ENCODE measurements around the gene AZIN2. TPM values are rescaled to one million over a fixed set of nuclear protein-coding genes. Genes with fewer than 3 reads are reported as not detected.

AZIN2 gene
- total and polyA plus RNA-seq, 9 of the 15 experiments (the other 6 are each of a cell fraction or from before 2014, with no cell fraction given): 0.06 to 0.91 (median 0.42) TPM; not detected in 2

GRCh38 chr1:33082575-33083108 is 1.7 kb downstream of the AZIN2 start:
- peaks cover 5% of the 10 kb centered on the region for H3K9me1 ChIP-seq (ENCODE audit: control insufficient read depth, insufficient read depth, low read length)
- no peaks in the 10 kb centered on the region for H3K79me2 ChIP-seq (ENCODE audit: control insufficient read depth, insufficient read depth, low read length)
- POLR2A ChIA-PET: interaction anchor here (1.4 to 1.5 kb wide), 2 partner anchors 10 to 67 kb away, joined by 4 to 6 read pairs; no protein-coding TSS in a partner anchor
- no peaks in the 10 kb centered on the region for H3K9me3 ChIP-seq (replicated peaks; ENCODE audit: control insufficient read depth, insufficient read depth, low read depth, low read length)
- H3K9ac ChIP-seq (ENCODE audit: insufficient read depth in 1 of 2, low read depth in 2 of 2, low read length in 2 of 2): no peak overlapping the region
- CTCF ChIA-PET (ENCODE audit: low intra/inter-chr PET ratio): no interaction called here
- H4K20me1 ChIP-seq (replicated peaks; ENCODE audit: control insufficient read depth, insufficient read depth, low read length): peaks cover 26% of the 10 kb centered on the region
- 5% methylated on average over 6 of the region's 6 CpGs for WGBS (ENCODE audit: insufficient coverage, low coverage, missing lambda C conversion rate)
- H3K36me3 ChIP-seq (ENCODE audit: control insufficient read depth, insufficient read depth, low read length): no peaks in the 10 kb centered on the region
- H2AFZ ChIP-seq (ENCODE audit: low read depth, low read length): no peak overlapping the region
- peaks cover 14% of the 10 kb centered on the region in 2 experiments; a peak in 4 of 5 replicates for H3K4me1 ChIP-seq (replicated peaks in 1 of 2; ENCODE audit: control insufficient read depth in 2 of 2, insufficient read depth in 2 of 2, low read length in 2 of 2)
- DNase-seq (ENCODE audit: extremely low read depth in 1 of 4, low spot score in 3 of 4) (no peak), ATAC-seq (no peak), FAIRE-seq (no peak)
- H3K4me3 ChIP-seq: no peak overlapping the region
- in situ Hi-C loops (cut with MboI) (no loop called here), intact Hi-C loops (cut with micrococcal nuclease) (loop anchor here (10.0 kb wide), 1 partner anchor 558 kb away; no protein-coding TSS in a partner anchor)
- no TSS peak for BruUV-seq (replicated peaks)
- H3K4me2 ChIP-seq (ENCODE audit: insufficient read depth, low read length): no peak overlapping the region
- peaks cover 19 to 44% of the 10 kb centered on the region in 2 experiments; a peak in 4 of 5 replicates for H3K27me3 ChIP-seq (ENCODE audit: control insufficient read depth in 2 of 2, insufficient read depth in 2 of 2, low read length in 2 of 2)
- H3K27ac ChIP-seq (ENCODE audit: extremely low read depth, low read depth, low read length): no peak overlapping the region
- TF ChIP-seq SREBF2 (CRISPR knock-in tag; IDR thresholded peaks at IDR 0.05) (no peak), PHB2 (IDR thresholded peaks at IDR 0.05; ENCODE audit: low read depth) (no peak), HMG20B (CRISPR knock-in tag; IDR thresholded peaks at IDR 0.05) (no peak), GTF3C2 (IDR thresholded peaks at IDR 0.05; ENCODE audit: borderline replicate concordance, extremely low read depth, insufficient read length) (no peak), MAX (CRISPR knock-in tag; IDR thresholded peaks at IDR 0.05) (no peak), ZNF778 (CRISPR knock-in tag; IDR thresholded peaks at IDR 0.05) (no peak), ZNF551 (CRISPR knock-in tag; IDR thresholded peaks at IDR 0.05) (no peak), HDAC8 (tag; IDR thresholded peaks at IDR 0.05) (no peak), L3MBTL2 (IDR thresholded peaks at IDR 0.05) (no peak), LCOR (CRISPR knock-in tag; IDR thresholded peaks at IDR 0.05) (no peak), CREB1 (IDR thresholded peaks at IDR 0.05) (no peak), CREB1 (CRISPR knock-in tag; IDR thresholded peaks at IDR 0.05) (no peak), PRMT5 (CRISPR knock-in tag; IDR thresholded peaks at IDR 0.05) (no peak), ZMIZ1 (IDR thresholded peaks at IDR 0.05; ENCODE audit: low read depth in 2 of 2, low read length in 2 of 2) (no peak), E2F6 (IDR thresholded peaks at IDR 0.05; ENCODE audit: borderline replicate concordance in 1 of 2, extremely low read depth in 1 of 2, insufficient read depth in 1 of 2, insufficient read length in 1 of 2, low read depth in 1 of 2, low read length in 1 of 2, poor library complexity in 1 of 2, severe bottlenecking in 1 of 2) (no peak)

All from K562 (cell line).